Hepatic stellate cell (primary cell): ENCODE data around the gene HACD4.

Experiments used
- DNase-seq: peaks from one replicate; pipeline ENCODE4 v3.0.0; 2011; ENCODE audit warnings: low spot score

HACD4 gene, protein sequence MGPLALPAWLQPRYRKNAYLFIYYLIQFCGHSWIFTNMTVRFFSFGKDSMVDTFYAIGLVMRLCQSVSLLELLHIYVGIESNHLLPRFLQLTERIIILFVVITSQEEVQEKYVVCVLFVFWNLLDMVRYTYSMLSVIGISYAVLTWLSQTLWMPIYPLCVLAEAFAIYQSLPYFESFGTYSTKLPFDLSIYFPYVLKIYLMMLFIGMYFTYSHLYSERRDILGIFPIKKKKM

GRCh38 chr9:21031091-21031807, at the start of gene HACD4:
Gene HACD4 (minus strand): TSS chr9:21031640. CDS start chr9:21031590, 50 bp downstream.
- peak; percentile 23 for DNase-seq

- no peak for DNase-seq
These were observed 49.4 kb upstream of the HACD4 start for GRCh38 chr9:21080793-21081192.

- DNase-seq = no peak
These were observed 47.3 kb upstream of the HACD4 start for GRCh38 chr9:21078702-21079101.

DNA sequence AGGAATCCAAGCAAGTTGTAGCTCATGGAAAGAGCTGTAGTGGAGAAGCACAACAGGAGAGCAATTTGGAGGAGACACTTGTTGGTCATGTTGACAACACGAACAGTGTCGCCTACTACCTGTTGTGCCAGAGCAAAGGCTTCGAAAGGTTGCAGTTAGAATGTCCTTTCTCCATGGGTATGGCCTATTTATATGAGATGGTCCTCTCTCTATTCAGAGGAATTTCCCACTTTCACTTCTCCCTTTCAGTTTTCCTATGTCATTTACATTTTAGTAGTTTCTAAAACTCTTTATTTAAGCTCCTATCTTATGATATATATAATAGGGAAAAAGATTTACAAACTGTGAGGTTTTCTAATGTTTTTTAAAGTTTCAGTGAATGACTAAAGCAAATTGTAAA, 46.3 kb upstream of the HACD4 start, which contains the start of gene IFNB1:
TSS of gene IFNB1 (minus strand) at position 162 of the 400 bp plus-strand sequence. CDS start at position 89, 73 bp downstream.
- DNase-seq = no peak

GRCh38 chr9:21075484-21075883, 44.0 kb upstream of the HACD4 start:
- DNase-seq = no peak

DNA sequence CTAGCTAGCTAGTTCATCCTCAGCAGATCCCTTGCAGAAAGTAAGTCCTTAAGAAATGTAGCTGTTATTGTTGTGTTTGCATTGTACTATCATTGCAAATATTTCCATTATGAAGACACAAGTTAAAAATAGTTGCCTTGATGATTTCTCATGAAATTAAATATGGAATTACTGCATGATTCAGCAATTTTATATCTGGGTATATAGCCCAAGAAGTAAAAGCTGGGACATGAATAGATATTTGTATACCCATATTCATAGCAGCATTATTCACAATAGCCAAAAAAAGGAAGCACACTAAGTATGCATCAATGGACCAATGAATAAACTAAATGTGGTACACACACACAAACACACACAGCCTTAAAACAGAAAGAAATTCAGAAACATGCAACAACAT, 39.5 kb upstream of the HACD4 start:
- DNase-seq = no peak

- peak; percentile 21 for DNase-seq
These were observed 38.7 kb upstream of the HACD4 start for GRCh38 chr9:21070171-21070571.

DNA sequence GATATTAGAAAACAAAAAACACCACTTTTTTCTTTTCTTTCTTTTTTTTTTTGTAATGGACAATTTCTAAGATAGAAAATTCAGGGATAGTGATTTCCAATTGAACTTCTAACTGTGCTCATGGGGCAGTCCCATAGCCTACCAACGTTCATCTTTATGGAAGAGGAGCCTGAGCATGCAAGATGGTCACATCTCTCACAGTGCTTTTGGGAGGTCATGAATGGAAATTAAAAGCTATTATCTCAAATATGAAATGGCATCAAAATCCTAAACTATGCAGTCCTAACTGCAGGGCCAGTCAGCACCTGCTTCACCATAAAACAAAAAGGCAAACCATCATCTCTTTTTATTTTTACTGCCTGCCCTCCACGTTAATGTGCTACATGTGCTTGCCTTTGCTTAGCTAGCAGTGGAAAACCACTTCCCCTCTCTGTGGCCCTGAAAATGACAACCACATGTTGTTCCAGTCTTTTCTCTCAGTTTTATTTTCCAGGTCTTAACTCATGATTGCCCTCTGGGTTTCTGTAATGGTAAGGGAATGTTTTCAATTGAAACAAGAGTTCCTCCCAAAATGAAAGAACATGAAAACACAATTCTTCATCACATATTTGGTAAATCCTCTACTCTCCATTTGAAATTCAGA, 29.6 kb upstream of the HACD4 start:
- DNase-seq = no peak

GRCh38 chr9:21056931-21057330, 25.5 kb upstream of the HACD4 start:
- DNase-seq = no peak

GRCh38 chr9:21053851-21054250, 22.4 kb upstream of the HACD4 start:
- no peak for DNase-seq

DNA sequence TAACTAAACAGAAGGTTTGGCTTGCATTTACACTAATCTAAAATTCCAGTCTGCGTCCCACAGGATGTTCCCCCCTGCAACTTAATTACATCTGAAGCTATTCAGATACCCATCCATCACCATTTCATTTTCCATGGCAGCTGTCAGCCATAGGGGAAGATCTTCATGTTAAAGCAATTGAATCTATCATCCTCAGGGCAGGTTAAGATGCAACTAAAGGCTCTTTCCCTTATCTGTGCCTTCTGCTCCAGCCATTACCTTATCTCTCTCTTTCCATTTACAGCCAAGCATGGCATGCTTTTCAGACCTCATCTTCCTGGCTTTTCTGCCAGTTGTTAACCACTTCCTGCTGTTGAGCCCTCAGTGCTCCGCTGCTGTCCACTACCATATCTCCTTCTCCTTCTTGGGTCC, 15.8 kb upstream of the HACD4 start:
- DNase-seq = no peak

DNA sequence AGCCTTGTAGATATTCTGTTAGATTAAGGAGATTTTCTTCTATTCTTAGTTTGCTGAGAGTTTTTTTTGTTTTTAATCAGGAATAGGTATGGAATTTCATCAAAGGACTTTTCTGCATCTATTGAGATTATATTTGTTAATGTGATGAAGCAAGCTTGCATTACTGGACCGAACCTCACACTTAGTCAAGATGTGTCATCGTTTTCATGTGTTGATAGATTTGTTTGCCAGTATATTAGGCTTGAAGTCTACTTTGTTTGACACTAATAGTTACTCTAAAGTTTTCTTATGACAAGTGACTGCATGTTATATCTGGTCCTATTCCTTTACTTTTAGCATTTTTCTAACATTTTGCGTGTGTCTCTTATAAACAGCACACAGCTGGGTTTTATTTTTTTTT, 12.4 kb upstream of the HACD4 start:
- no peak for DNase-seq

DNA sequence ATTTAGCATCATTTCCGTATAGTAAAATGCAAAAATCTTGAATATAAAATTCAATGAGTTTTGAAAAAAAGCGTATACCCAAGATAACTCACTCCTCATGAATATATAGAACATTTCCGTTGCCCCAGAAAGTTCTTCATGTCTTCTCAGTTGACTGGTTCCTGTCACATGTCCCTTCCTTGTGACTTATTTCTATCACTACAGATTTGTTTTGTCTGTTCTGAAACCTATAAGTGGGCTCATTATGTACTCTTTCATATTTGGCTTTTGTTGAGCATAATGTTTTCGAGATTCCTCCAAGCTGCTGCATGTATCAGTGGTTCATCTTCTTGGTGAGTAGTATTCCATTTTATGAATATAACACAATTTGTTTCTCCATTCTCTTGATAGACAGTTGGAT, 11.0 kb upstream of the HACD4 start:
- no peak for DNase-seq

- no peak for DNase-seq
These were observed 7.9 kb upstream of the HACD4 start for GRCh38 chr9:21039302-21039701.

DNA sequence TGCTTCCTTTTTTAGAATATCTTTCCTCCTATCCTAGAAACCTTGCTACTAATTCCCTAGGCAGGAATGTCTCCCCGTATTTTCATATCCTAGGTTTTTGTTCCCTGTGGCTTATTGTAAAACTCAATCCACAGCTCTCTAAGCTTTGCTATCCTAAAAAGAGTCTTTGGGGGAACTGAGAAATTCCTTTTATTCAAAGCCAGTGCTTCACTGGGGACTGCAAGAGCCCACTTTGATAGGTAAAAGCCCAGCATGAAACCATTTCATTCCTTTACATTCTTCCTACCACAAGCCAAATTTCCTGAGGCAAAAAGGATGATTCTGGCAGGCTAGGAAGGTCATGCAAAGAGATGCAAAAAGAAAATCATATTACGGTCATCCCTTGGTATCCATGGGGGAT, 5.8 kb upstream of the HACD4 start:
- DNase-seq = no peak

DNA sequence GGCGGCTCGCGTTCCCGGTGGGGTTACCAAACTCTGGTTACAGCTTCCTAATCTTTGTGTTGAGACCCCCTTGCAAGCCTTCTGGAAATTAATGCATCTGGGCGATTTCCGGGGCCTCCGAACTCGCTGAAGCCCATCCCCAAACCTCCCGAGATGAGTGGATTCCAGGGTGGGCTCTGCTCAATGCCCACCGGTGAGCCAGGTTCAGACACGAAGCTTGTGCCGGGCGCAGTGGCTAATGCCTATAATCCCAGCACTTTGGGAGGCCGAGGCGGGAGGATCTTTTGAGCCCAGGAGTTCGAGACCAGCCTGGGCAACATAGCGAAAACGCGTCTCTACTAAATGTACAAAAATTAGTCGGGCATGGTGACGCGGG, 356 bp upstream of the HACD4 start:
- DNase-seq = no peak

DNA sequence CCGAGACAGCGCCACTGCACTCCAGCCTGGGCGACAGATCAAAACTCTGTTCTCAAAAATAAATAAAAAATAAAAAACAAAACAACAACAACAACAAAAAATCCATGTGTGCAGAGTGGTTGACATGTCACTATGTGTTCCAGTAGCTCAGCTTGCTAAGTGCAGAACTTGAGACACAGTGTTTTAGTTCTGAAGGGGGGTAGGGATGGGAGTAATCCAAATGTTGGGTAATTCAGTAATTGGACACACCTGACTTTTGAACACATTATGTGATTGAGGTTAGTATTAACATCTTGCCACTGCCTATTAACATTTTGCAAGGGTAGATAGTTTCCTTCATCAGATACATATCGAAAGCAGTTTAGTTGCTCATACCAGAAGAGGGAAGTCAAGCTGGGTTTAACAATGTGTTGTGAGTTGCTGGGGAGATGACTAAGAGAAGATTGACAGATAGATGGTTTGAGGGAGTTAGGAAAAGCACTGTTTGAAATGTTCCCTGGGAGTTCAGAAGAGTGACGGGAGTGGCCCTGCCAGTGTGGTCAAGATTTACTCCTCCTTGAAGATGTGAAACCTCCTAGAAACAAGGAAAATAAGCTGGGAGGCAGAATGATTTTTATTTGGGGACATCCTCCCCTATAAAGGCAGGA, 928 bp downstream of the HACD4 start:
- peak; percentile 10 for DNase-seq

- DNase-seq = no peak
These were observed 1.8 kb downstream of the HACD4 start for GRCh38 chr9:21029661-21030060.

GRCh38 chr9:21028466-21028865, 3.0 kb downstream of the HACD4 start:
- no peak for DNase-seq

DNA sequence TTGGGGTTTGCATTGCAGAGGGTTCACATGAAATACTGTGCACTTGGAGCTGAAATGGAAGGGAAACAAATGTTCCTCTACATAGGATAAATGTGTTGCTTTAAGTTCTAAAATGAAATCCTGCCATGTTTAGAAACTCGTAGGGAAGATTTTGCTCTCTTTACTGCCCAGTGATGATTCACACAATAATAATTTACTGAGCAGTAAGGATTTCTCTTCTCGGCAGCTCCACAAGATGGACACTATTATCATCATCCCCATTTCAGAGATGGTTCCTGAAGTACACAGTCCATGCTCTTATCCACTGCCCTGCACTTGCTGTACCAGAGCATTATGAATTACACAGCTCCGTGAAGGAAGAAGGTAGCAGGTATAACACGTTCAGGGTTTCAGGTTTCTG, 4.1 kb downstream of the HACD4 start:
- DNase-seq = peak; percentile 14

GRCh38 chr9:21023861-21024260, 7.6 kb downstream of the HACD4 start:
- DNase-seq = no peak

DNA sequence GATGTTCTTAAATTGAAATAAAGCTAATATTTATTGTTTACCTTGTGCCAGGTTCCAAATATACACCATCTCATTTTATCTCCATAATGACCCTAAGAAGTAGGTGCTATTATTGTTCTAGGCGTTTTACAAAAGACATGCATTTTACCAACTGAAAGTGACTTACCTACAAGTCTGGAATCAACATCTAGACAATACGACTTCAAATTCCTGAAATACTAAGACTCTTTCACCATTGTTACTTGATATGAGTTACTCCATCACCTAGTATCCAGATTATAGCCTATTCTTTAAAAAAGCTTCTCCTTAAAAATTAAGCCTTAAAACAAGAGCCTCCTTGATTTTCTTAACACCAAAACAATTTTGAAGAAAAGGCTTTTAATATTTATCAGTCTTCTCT, 13.3 kb downstream of the HACD4 start:
- DNase-seq = no peak
